Measurements from ENCODE around the gene TEX14. TPM values are rescaled to one million over a fixed set of nuclear protein-coding genes. Genes with fewer than 3 reads are reported as not detected.

The TEX14 gene
- total RNA-seq, 1 donor from 2014 or later, result not detected

DNA sequence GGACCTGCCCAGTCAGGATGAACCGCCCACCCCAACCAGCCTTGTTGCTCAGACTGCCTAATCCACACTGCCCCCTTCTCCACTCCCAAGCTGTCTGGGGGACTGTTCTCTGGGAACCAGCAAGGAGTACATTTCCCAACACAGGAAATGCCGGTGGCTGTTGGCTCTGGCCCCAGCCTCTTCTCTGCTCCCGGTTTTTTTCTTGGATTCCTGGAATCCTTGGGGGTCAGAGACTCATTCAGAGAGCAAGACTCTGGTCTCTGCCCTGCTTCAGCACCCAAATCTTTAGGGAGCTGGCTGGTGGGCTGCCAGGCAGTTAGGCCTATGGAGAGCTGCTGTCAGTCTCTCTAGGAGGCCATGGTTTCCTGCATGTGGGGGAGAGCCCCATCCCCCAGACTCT lies 166.6 kb downstream of the TEX14 start:
- Histone ChIP-seq H3K36me3 (no peaks in the 10 kb centered on the region), H3K9me3 (no peaks in the 10 kb centered on the region), H3K27ac (no peak overlapping the region), H3K4me1 (peaks cover 10% of the 10 kb centered on the region), H3K27me3 (no peaks in the 10 kb centered on the region), H3K4me3 (no peak overlapping the region)
- DNase-seq (ENCODE audit: extremely low spot score in 2 of 2), result no peak
- no peak for TF ChIP-seq POLR2AphosphoS5 (IDR thresholded peaks at IDR 0.05; ENCODE audit: insufficient read depth in 1 of 2, low read depth in 1 of 2)
- no peak for TF ChIP-seq POLR2A (IDR thresholded peaks at IDR 0.05)
- TF ChIP-seq, protein P1, sequence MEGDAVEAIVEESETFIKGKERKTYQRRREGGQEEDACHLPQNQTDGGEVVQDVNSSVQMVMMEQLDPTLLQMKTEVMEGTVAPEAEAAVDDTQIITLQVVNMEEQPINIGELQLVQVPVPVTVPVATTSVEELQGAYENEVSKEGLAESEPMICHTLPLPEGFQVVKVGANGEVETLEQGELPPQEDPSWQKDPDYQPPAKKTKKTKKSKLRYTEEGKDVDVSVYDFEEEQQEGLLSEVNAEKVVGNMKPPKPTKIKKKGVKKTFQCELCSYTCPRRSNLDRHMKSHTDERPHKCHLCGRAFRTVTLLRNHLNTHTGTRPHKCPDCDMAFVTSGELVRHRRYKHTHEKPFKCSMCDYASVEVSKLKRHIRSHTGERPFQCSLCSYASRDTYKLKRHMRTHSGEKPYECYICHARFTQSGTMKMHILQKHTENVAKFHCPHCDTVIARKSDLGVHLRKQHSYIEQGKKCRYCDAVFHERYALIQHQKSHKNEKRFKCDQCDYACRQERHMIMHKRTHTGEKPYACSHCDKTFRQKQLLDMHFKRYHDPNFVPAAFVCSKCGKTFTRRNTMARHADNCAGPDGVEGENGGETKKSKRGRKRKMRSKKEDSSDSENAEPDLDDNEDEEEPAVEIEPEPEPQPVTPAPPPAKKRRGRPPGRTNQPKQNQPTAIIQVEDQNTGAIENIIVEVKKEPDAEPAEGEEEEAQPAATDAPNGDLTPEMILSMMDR (IDR thresholded peaks at IDR 0.05), result no peak
- intact Hi-C loops (cut with DNase I), result no loop called here

- Histone ChIP-seq H3K27me3 (no peaks in the 10 kb centered on the region), H3K4me1 (peaks cover 18% of the 10 kb centered on the region), H3K4me3 (no peak overlapping the region), H3K9me3 (no peaks in the 10 kb centered on the region), H3K36me3 (no peaks in the 10 kb centered on the region), H3K27ac (no peak overlapping the region)
- TF ChIP-seq POLR2A (IDR thresholded peaks at IDR 0.05), result no peak
- TF ChIP-seq, protein P1 (IDR thresholded peaks at IDR 0.05), result no peak
- no peak for TF ChIP-seq POLR2AphosphoS5 (IDR thresholded peaks at IDR 0.05; ENCODE audit: insufficient read depth in 1 of 2, low read depth in 1 of 2)
- intact Hi-C loops (cut with DNase I), result loop anchor here (2.0 kb wide), 1 partner anchor 489 kb away; no protein-coding TSS in a partner anchor
- no peak for DNase-seq (ENCODE audit: extremely low spot score in 2 of 2)
Observed at GRCh38 chr17:58521680-58522079, 170.2 kb downstream of the TEX14 start.

DNA sequence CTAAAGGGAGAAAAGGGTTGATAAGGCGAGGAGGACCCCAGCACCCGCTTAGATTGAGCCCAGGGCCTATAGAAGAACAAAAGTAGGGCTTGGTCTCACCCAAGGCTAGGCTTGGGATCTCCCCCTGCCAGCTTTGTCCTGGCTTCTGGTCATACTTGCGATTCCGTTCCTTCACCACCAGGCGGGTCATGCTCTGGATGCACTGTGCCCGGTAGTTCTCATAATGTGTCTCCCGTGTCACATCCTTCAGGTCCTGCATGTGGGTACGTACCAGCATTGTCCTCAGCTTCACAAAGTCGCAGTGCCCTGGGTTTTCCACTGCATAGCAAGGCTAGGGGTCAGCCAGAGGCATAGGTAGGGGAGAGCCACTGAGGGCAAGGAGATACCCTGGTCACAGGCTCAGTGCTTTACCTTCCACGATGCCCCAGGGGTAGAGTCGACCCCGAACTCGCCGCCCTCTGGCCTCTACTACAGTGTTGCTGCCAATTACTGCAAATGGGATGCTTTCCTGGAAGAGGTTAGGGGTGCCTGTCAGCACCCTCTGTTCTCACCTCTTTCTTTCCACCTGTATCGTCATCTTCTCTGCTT lies 170.9 kb downstream of the TEX14 start:
- H3K4me3 ChIP-seq, result no peak overlapping the region
- intact Hi-C loops (cut with DNase I), result loop anchor here (2.0 kb wide), 1 partner anchor 490 kb away; no protein-coding TSS in a partner anchor
- no peak for DNase-seq (ENCODE audit: extremely low spot score in 2 of 2)
- TF ChIP-seq POLR2A (IDR thresholded peaks at IDR 0.05), result no peak
- TF ChIP-seq POLR2AphosphoS5 (IDR thresholded peaks at IDR 0.05; ENCODE audit: insufficient read depth in 1 of 2, low read depth in 1 of 2), result no peak
- TF ChIP-seq, protein P1 (IDR thresholded peaks at IDR 0.05), result no peak
- peaks cover 25% of the 10 kb centered on the region for H3K4me1 ChIP-seq
- H3K27me3 ChIP-seq, result no peaks in the 10 kb centered on the region
- H3K27ac ChIP-seq, result no peak overlapping the region
- no peaks in the 10 kb centered on the region for H3K9me3 ChIP-seq
- H3K36me3 ChIP-seq, result no peaks in the 10 kb centered on the region

DNA sequence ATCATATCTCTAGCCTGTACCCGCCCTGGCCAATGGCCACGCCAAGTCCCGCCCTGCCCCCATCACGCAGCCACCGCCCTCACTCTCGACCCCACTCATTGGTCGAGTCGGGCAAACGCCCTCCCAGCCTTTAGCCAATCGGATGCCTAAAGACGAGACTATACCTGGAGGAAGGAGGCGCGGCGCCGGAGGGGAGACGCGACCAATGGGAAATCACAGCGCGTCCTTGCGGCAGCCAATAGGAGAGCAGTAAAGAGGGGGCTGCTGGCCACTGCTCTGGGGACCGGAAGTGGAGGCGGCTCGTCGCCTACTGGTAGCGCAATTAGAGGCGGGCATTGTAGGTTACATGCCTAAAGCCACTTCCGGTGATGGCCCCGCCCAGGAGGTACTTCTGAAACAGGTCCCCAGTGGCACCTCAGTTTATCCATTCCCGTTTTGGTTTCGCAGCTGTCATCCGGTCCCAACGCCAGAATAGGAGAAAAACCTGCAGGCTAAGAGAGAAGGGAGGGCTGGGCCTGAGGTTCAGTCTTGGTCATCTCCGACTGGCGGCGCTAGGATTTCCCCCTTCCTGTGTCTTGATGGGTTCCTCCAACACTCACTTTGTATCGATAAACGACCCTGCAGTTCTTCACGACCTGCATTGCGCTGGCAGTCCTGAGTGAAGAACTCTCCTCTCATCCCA lies 173.8 kb downstream of the TEX14 start:
- peak in 1 of 2 donors; percentile 6 for TF ChIP-seq POLR2A (IDR thresholded peaks at IDR 0.05)
- TF ChIP-seq POLR2AphosphoS5 (IDR thresholded peaks at IDR 0.05; ENCODE audit: insufficient read depth in 1 of 2, low read depth in 1 of 2), result peak; percentile 83 to 99
- TF ChIP-seq, protein P1 (IDR thresholded peaks at IDR 0.05), result no peak
- no peaks in the 10 kb centered on the region for H3K9me3 ChIP-seq
- intact Hi-C loops (cut with DNase I), result loop anchor here (5.0 kb wide), 1 partner anchor 1541 kb away; the partner anchor contains the start of gene SCPEP1
- peaks cover 40% of the 10 kb centered on the region for H3K4me1 ChIP-seq
- peak; percentile 100 for DNase-seq (ENCODE audit: extremely low spot score in 2 of 2)
- no peaks in the 10 kb centered on the region for H3K36me3 ChIP-seq
- H3K4me3 ChIP-seq, result peak overlapping the region; percentile 61 to 71
- peak overlapping the region; percentile 93 for H3K27ac ChIP-seq
- H3K27me3 ChIP-seq, result no peaks in the 10 kb centered on the region
